HG02623 (cell line): ENCODE measurements around the gene TRIP6.

ENCODE experiments used
- ATAC-seq: cut with Tn5 transposase; IDR thresholded peaks from one replicate; pipeline ENCODE4 v1.9.1; 2021; ENCODE audit warnings: moderate library complexity; ENCODE audit not compliant: unreplicated experiment

The TRIP6 gene, protein sequence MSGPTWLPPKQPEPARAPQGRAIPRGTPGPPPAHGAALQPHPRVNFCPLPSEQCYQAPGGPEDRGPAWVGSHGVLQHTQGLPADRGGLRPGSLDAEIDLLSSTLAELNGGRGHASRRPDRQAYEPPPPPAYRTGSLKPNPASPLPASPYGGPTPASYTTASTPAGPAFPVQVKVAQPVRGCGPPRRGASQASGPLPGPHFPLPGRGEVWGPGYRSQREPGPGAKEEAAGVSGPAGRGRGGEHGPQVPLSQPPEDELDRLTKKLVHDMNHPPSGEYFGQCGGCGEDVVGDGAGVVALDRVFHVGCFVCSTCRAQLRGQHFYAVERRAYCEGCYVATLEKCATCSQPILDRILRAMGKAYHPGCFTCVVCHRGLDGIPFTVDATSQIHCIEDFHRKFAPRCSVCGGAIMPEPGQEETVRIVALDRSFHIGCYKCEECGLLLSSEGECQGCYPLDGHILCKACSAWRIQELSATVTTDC

DNA sequence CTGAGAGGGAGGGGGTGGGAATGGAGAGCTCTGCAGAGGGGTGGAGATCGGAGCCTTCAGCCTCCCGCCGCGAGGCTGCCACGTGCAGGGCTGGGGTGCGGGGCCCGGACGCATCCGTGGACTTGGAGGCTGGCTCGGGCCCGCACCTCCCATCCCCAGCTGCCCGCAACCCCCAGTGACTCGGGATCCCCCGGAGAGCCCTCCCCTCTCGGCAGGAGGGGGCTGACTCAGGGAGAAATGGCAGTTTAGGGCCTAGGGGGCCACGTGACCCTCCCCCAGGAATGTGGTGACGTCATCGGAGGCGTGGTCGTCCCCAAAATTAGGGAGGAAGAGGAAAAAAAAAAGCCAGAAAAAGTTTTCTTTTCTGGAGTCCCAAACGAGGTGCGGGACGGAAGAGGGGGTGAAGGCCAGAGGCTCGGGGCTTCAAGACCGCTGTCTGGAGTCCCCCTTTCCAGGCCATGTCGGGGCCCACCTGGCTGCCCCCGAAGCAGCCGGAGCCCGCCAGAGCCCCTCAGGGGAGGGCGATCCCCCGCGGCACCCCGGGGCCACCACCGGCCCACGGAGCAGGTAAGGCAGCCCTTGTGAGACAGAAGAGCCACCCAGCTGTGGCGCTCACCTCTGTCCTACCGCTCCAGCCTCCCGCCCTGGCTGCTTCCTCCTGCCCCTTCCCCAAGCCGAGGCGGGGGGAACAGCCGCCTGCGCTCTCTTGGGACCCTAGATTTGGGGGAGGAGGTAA, at the start of gene TRIP6:
TRIP6 (plus strand) TSS at position 348 of the 736 bp plus-strand sequence; CDS start at position 459, 111 bp downstream.
- ATAC-seq = no peak

DNA sequence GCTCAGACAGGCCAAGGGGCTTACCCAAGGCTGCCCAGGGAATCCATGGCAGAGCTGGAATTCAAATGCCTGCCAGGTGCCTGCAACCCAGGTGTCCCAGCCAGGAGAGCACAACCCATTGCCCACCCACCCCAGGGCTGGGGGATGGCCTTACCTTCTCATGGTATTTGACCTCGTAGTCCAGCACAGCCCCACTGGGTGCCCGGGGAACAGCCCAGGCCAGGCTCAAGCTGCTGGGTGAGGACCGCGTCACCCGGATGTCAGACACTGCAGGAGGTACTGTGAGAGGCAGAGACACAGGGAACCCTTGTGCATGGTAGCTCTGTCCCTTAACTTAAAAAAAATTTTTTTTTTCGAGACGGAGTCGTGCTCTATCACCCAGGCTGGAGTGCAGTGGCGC, 48.8 kb upstream of the TRIP6 start:
- ATAC-seq = no peak

DNA sequence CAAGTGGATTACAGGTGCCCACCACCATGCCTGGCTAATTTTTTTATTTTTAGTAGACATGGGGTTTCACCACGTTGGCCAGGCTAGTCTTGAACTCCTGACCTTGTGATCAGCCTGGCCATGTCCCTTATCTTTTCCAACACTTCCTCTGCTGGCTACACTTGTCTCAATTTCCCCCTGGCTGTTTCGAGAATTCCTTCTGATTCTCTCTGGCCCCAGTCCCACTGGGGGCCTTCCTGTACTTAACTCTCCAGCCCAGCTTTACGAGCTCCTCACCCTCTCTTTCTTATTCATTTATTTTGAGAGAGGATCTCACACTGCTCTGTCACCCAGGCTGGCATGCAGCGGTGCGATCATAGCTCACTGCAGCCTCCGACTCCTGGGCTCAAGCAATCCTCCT, 48.4 kb upstream of the TRIP6 start:
- no peak for ATAC-seq

DNA sequence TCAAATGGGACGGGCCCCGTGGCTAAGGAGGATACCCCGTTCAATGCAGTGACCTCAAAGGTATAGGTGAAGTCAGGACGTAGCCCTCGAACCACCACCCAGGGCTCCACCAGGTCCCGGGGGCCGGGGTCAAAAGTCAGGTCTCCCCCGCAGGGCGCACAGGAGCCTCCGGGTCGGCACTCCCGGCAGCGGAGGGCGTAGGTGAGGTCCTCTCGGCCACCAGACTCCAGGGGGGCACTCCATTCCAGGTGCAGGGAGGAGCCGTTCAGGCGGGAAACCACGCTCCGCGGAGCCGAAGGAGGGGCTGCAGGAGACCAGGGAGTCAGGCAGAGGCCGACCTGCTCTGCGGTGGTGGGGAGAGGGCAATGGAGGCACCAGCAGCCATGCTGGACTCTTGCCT, 47.6 kb upstream of the TRIP6 start:
- ATAC-seq = no peak

DNA sequence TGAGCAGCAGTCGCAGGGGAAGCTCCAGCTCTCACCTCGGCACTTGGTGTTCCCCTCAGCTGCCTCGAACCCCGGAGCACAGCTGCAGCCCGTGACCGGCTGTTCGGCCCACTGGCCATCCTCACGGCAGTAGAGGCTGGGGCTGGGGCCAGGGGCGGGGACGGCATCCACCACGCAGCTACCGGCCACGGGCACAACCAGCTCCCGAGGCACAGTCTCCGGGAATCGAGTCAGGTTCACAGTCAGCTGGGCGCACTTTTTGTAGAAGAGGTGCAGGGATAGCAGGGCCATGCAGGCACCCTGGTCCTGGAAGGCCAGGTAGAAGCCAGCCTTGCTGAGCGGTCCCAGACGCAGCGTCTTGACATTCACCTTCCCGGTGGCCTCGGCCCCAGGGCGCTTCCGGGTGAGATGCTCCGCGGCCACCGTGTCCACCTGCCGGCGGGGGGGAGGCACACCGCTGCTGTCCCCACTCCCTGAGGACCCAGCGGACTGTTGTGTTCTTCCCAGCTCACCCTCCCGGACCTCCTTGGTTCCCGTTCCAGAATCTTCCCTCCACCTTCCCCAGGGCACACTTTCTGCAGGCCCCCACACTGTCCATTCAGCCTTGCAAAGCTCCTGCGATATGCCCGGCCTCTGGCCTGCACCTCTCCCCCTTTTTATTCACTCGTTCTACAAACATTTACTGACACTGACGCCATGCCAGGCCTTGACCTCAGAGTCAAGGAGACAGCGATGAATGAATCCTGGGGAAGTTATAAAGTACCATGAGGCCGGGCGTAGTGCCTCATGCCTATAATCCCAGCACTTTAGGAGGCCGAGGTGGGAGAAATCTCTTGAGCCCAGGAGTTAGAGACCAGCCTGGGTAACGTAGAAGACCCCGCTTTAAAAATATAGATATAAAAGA, 44.7 kb upstream of the TRIP6 start:
- no peak for ATAC-seq

DNA sequence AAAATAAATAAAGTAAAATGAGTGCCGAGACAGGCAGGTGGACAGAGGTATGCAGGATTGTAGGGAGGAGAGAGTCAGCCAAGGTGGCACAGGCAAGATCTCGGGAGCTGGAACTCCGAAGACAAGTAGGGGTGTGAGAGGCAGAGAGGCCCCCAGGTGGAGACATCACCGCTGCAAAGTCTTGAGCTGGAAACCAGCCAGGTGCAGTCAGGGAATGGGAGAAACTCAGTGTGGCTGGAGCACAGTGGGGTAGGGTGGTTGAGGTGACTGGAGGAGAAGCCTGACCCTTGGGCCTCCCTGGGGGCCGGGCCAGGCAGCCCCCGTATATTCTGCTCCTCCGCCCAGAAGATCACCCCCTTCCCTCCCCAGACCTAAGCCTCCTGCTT, 44.1 kb upstream of the TRIP6 start:
- ATAC-seq = no peak

DNA sequence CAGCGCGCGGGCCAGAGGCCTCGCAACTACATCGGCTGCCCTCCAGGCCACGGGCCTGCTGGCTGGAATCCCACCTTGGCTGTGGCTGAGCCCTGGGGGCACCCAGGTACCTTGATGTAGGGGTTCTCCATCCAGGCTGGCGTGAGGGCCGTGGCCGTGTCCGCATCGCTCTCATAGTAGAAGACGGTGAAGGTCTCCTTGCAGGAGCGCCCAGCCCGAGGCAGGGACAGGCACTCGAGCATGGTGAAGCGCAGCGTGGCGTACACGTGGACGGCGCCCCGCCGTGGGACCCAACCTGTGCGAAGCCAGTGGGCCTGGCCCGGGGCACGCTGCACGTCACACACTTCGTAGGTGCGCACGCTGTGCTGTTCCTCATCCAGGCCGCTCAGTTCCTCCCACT, 43.7 kb upstream of the TRIP6 start:
- ATAC-seq = no peak

DNA sequence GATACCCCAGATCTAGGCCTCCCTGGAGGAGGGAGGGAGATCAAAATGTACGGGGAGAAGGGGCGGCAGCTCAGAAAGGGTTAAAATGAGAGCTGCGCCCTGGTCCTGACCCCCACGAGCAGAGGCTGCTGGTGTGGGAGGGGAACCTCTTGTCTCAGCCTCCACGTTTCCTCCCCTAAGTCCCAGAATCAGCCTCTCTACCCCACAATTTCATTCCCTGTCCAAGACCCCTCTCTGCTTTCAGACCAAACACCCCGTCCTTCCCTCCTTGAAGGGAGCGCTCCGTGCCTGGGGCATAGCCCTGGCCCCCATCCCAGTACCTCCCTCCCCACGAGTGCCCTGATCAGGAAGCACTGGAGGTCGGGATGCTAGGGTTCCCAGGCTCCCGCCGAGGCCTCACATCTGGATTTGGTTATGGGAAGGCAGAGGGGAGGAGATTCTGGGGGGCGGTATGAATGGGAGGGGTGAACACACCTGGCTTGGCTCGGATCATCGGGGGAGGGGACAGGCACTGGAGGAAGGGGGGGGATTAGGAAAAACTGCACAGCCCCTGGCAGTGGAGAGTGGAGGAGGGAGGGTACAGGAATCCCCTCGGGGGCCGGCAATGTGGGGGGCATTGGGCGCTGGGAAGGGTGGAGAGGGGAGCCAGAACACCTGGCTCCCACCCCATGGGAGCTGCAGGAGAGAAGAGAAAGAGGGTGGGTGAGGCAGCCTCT, 42.5 kb upstream of the TRIP6 start:
- ATAC-seq = no peak

DNA sequence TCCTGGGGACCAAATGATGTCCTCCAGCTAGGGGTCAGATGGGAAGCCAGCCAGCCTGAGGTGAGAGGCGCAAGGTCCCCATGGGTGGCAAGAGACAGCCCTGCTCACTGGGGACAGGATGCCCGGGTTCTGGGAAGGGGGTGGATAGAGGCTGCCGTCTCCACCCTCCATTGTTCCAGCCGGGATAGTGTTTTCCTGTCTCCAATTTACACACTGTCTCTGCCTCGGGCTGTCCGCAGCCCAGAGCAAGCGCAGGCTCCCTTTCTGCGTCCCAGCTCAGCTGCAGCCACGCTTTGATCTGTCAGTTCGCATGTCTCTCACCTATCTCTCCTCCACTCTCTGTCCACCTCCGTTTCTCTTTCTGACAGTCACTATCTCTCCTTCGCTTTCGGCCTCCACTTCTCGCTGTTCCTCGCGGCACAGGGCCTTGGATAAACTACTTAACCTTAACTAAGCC, 41.9 kb upstream of the TRIP6 start:
- no peak for ATAC-seq

DNA sequence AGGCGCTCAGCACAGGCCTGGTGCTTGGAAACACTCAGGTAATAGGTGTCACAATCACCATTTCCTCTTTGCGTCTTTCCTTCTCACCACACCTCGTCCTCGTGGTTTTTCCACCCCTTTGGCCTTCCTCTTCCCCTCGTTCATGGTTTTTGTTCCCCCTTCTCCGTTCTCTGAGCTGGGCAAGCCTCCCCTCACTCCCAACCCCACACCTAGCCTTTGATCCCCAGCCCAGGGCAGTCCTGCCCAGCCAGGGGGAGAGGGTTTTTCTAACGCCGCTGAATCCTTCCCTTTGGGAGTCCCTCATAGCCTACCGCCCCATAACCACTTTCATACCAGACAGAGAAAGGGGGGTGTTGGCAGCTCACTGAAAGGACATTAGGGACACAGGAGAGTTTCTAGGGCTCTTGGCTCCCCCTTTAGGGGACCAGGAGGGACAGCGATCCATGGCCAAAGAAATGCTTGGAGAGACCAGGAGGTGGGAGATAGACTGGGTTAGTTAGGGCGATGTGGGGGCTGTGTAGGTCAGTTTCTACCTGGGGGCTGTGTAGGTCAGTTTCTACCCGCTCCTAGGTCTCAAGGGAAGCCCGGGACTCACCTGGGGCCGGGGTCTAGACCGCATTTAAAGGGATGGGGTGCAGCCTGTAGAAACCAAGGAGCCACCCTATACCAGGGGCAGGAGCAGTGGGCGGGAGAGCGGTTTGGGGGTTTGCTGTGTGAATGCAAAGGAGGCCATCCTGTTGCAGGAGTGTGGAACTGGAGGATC, 41.3 kb upstream of the TRIP6 start:
- no peak for ATAC-seq

DNA sequence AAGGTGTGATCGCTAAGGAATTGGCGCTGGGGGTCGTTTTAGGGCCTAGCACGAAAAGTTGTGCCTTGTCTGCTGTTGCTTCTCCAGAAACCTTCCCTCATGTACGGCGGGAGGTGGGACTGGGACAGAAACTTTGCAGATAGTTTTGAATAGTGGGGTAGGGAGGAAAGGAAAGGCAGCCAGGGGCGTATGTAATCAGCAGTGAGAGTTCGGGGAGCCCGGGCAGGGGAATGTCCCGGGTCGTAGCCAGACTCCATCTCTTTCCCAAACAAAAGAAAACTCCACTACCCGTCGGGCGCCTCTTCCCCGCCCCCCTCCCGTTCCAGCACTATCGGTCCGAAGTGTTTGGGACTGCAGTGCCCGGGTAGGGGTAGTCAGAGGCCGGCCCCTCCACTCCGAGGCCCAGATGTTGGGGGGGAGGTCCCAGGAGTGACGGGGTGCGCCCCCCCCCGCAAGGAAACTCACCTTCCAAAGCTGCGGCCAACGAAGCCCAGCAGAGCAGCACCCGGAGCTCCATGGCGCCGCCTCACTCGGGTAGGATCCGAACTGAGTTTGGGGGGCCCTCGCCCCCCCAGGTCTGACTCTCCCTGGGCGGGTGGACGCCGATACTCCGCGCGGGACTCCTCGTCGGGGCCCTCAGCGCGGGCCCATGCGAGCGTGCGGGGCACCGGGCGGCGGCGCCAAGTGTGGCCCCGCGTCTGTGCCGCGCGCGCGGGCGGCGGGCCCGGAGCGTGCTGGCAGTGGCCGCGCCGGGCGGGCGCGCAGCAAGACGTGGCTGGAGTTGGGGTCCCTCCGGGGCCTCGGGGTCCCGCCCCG, 40.5 kb upstream of the TRIP6 start:
- no peak for ATAC-seq

DNA sequence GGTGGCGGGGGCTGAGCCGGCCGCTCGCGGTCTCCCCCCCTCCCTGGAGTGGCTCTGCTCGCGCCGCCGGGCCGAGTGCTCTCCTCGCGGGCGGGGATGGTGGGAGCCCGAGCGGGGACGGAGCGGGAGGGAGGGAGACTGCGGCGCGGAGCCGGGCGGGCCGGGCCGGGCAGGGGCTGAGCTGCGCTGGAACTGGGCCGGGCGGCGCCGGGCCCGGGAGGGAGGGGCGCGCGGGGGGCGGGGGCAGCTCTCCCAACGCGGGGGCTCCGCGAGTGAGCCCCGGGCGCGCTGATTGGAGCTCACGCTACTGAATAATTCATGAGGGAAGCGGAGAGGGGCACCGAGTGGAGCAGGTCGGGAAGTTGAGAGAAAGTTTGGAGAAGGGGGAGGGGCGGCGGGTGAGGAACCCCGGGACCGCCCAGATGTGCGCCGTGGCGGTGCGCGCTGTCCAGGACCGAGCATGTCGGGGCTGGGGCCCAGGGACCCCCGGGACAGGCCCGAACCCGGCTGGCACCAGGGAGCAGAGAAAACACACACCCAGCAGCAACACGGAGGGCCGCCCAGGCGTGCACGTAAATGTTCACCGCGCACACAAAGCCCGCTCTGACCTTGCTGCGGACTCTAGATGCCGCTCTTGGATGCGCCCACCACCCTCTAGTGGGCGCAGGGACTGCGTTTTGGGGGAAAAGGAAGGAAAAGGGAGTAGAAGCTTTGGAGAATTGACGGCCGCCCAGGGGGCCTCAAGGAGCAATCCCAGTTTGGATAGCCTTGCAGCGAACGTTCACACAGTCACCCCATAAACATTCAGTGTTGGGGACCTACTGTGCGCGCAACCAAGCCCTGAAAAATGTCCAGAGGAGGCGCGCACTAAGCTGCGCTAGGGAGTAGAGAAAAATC, 39.6 kb upstream of the TRIP6 start, which contains the start of gene EPHB4:
EPHB4 (minus strand) TSS at position 194 of the 897 bp plus-strand sequence. CDS start 493 bp downstream, outside the sequence.
- no peak for ATAC-seq

DNA sequence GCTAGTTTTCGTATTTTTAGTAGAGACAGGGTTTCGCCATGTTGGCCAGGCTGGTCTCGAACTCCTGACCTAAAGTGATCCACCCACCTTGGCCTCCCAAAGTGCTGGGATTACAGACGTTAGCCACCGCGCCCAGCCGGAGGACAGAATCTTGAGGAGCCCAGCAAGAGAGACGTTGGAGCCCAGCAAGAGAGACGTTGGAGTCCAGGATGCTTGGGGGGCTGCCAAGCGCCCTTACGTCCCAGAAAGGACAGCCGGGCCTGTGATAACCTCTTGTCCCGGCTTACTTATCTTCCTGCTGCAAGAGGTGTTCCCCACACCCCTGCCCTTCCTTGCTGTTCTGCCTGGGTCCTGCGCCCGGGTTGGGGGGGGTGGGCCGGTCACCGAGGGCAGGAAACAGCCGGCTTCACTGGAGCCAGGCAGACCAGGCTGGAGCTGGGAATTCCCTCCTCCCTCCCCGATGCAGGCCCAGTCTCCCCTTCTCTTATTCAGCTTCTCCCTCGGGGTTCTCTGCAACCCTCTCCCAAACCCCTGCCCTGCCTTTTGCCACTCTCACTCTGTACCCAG, 38.0 kb upstream of the TRIP6 start:
- ATAC-seq = no peak

DNA sequence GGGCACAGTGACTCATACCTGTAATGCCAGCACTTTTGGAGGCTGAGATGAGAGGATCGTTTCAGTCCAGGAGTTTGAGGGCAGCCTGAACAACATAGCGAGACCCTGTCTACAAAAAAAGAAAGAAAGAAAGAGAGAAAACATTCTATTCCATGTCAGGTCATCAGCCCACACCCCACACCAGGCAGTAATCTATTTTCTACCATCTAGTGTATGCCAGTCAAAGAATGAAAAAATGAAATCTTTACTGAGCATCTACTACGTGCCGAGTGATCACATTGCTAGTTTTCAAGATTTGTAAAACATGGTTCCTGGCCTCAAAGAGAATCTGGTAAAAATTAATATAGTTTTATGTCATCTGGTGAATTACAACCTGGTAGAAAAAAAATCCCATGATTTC, 36.8 kb upstream of the TRIP6 start:
- no peak for ATAC-seq

DNA sequence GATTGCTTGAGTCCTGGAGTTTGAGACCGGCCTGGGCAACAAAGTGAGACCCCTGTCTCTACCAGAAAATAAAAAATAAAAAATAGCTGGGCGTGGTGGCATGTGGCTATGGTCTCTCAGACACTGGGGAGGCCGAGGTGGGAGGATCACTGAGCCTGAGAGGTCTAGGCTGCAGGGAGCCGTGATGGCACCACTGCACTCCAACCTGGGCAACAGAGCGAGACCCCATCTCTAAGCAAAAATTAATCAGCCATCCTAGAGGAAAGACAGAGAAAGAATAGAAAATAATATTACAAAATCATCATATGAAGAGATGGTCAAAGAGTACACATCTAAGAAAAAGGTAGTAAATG, 34.9 kb upstream of the TRIP6 start:
- ATAC-seq = no peak

DNA sequence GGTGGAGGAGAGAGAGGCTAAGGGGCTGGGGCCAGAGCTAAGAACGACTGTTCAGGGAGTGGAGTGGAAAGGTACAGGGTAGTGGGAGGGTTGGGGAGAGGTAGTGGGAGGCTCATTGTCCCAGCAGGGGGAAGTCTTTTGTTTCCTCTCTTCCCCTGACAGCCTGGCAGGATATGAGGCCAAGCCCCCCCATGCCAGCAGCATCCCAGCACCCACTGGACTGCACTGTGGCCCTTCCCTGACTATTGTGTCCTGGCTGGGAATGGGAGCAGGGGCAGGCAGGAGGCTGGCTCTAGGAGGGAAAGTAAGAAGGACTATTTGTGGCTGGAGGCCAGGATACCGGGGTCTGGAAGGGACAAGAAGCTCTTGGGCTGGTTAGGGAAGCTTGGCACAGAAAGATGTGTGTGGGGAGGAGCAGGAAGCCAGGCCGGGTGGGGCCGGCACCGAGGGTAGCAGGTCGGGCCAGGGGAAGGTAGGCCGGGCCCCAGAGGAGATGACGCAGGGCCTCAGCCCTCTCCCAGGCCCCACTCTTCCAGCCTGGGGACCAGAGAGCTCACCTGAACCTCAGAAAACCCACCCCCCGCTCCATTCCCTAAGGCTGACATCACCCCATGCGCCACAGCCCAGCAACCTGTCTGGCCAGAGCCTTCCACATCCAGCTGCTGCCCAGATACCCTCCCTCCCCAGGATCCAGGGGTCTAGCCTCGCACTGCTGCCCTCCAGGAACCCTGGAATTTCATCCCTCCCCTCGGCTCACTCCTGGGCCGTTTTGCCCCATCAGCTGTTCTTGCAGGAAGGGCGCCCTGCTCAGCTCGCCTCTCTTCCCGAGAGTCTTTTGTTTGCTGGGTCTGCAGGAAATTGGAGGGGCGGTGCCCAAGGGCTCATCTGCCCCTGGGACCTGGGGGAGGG, 31.0 kb upstream of the TRIP6 start:
- no peak for ATAC-seq

DNA sequence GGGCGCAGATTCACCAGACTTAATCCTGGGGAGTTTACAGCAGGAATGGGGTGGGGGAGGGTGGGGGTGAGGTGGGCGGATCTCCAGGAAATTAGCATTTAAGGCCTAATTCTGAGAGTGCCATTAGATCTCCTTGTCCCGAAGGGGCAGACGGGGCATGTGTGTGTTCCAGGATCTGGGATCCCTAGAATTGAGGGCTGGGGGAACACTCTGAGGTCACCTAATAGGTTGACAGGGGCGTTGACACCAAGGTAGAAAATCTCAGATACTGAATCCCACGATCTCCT, 30.4 kb upstream of the TRIP6 start:
- ATAC-seq = no peak
